K562 (cell line): Measurements from ENCODE around the gene ZNF593OS. TPM values are rescaled to one million over a fixed set of nuclear protein-coding genes. Genes with fewer than 3 reads are reported as not detected.

Experiments used
- CREB1 ChIP-seq, 2 experiments: sonication (generic) in 1 of 2; formaldehyde crosslinking in 1 of 2; IDR thresholded peaks; 2 replicates each; pipeline versions ENCODE4 v1.6.1 to v1.8.0; 2012 to 2022; ENCODE audit warnings: inconsistent platforms in 1 of 2, mild to moderate bottlenecking in 1 of 2, missing genetic modification reagents in 1 of 2, moderate library complexity in 1 of 2
- CSDE1 ChIP-seq, 2 experiments: fragments of 450-650 bp; IDR thresholded peaks; 2 replicates each; pipeline ENCODE4 v1.6.1; 2016; ENCODE audit warnings: mild to moderate bottlenecking in 1 of 2
- HDAC3 ChIP-seq: fragments of 450-650 bp; IDR thresholded peaks from 2 replicates; pipeline ENCODE4 v1.6.1; 2018; ENCODE audit warnings: borderline replicate concordance, mild to moderate bottlenecking, moderate library complexity; ENCODE audit not compliant: partially characterized antibody
- KDM2B ChIP-seq: fragments of 250-450 bp; sonication (Bioruptor Pico); IDR thresholded peaks from 2 replicates; pipeline ENCODE4 v1.8.0; 2021; ENCODE audit warnings: mild to moderate bottlenecking, moderate library complexity
- MCM3 ChIP-seq: fragments of 450-650 bp; IDR thresholded peaks from 2 replicates; pipeline ENCODE4 v1.6.1; 2016
- PHTF2 ChIP-seq: fragments of 250-450 bp; sonication (Bioruptor Pico); IDR thresholded peaks from 2 replicates; pipeline ENCODE4 v1.5.0; 2021; ENCODE audit warnings: mild to moderate bottlenecking
- RAD21 ChIP-seq, 2 experiments: fragments of 250-450 bp in 1 of 2; fragments of 450-650 bp in 1 of 2; sonication (Bioruptor Pico) in 1 of 2; formaldehyde crosslinking in 1 of 2; IDR thresholded peaks in 1 of 2; conservative IDR thresholded peaks in 1 of 2; 2 replicates each; pipeline versions ENCODE4 v1.4.0 to v1.8.0; 2020 to 2022; ENCODE audit warnings: mild to moderate bottlenecking in 2 of 2, moderate library complexity in 1 of 2
- RBM39 ChIP-seq: fragments of 200-400 bp; formaldehyde crosslinking; optimal IDR thresholded peaks from 2 replicates; pipeline ENCODE3; 2018; ENCODE audit warnings: low read depth, low read length
- RFX5 ChIP-seq: IDR thresholded peaks from 2 replicates; pipeline ENCODE4 v1.6.1; 2011; ENCODE audit warnings: low read depth, mild to moderate bottlenecking, improper control_type of control experiment, low read length
- SMARCC2 ChIP-seq: fragments of 450-650 bp; IDR thresholded peaks from 2 replicates; pipeline ENCODE4 v1.6.1; 2017; ENCODE audit warnings: antibody characterized with exemption, moderate library complexity, mild to moderate bottlenecking, low read depth
- SNIP1 ChIP-seq: fragments of 450-650 bp; IDR thresholded peaks from 2 replicates; pipeline ENCODE4 v1.7.1; 2017; ENCODE audit warnings: low read depth, mild to moderate bottlenecking
- TAF1 ChIP-seq: IDR thresholded peaks from 2 replicates; pipeline ENCODE4 v1.6.1; 2011; ENCODE audit warnings: mild to moderate bottlenecking, low read length, moderate library complexity; ENCODE audit not compliant: insufficient read depth, control insufficient read depth, severe bottlenecking; ENCODE audit errors: extremely low read depth
- TAF7 ChIP-seq: fragments of 450-650 bp; IDR thresholded peaks from 2 replicates; pipeline ENCODE4 v1.6.1; 2016; ENCODE audit warnings: missing genetic modification characterization, missing compliant biosample characterization
- THRAP3 ChIP-seq: fragments of 450-650 bp; IDR thresholded peaks from 2 replicates; pipeline ENCODE4 v1.6.1; 2016; ENCODE audit warnings: mild to moderate bottlenecking, inconsistent platforms, borderline replicate concordance
- TOE1 ChIP-seq, 2 experiments: fragments of 450-650 bp in 1 of 2; sonication (generic) in 1 of 2; formaldehyde crosslinking in 1 of 2; IDR thresholded peaks; 2 replicates each; pipeline versions ENCODE4 v1.7.1 to v1.8.0; 2016 to 2022; ENCODE audit warnings: borderline replicate concordance in 2 of 2, mild to moderate bottlenecking in 2 of 2, antibody characterized with exemption in 1 of 2, inconsistent platforms in 1 of 2, low read depth in 1 of 2, missing genetic modification reagents in 1 of 2, moderate library complexity in 1 of 2
- ZNF347 ChIP-seq: fragments of 450-650 bp; formaldehyde crosslinking; IDR thresholded peaks from 2 replicates; pipeline ENCODE4 v1.4.0; 2020; ENCODE audit warnings: low read depth, mild to moderate bottlenecking, moderate library complexity
- ZNF408 ChIP-seq: fragments of 250-450 bp; sonication (Bioruptor Pico); IDR thresholded peaks from 2 replicates; pipeline ENCODE4 v1.4.0; 2020; ENCODE audit warnings: low read depth, mild to moderate bottlenecking, moderate library complexity
- ZNF696 ChIP-seq: fragments of 250-450 bp; sonication (Bioruptor Pico); conservative IDR thresholded peaks from 2 replicates; pipeline ENCODE4 v1.4.0; 2020; ENCODE audit warnings: mild to moderate bottlenecking, moderate library complexity
- polyA plus RNA-seq, 8 experiments: library from polyadenylated mRNA; depleted of rRNA in 4 of 8; stranded (reverse) in 5 of 8; unstranded in 3 of 8; fragments of >200 nt; fragmentation: Nextera tagmentation in 2 of 8; fragmentation: Illumina TruSeq in 1 of 8; extraction: Ambion mirVana in 2 of 8; extraction: Trizol in 1 of 8; gene quantifications; 2 replicates each; pipeline versions ENCODE4 v1.2.1 to v1.2.3, GENCODE V29; 2011 to 2014; ENCODE audit warnings: inconsistent platforms in 1 of 8, missing spikeins in 1 of 8
- total RNA-seq, 7 experiments: library from RNA; depleted of rRNA in 6 of 7; stranded (reverse); fragments of >200 nt in 6 of 7; fragmentation: Illumina TruSeq in 2 of 7; extraction: Trizol in 2 of 7; gene quantifications; 2 replicates each; pipeline versions ENCODE4 v1.2.1 to v1.2.3, GENCODE V29; 2011 to 2021; ENCODE audit warnings: low replicate concordance in 1 of 7
- TF ChIP-seq, protein P1 (sequence below): fragments of 250-450 bp; sonication (Bioruptor Pico); IDR thresholded peaks from 2 replicates; pipeline ENCODE4 v1.5.1; 2021; ENCODE audit warnings: mild to moderate bottlenecking
- TF ChIP-seq, protein P2 (sequence below): fragments of 250-450 bp; sonication (Bioruptor Pico); IDR thresholded peaks from 2 replicates; pipeline ENCODE4 v1.9.0; 2021; ENCODE audit warnings: mild to moderate bottlenecking, inconsistent platforms
- TF ChIP-seq, protein P3 (sequence below): fragments of 450-650 bp; IDR thresholded peaks from 2 replicates; pipeline ENCODE4 v1.6.1; 2016; ENCODE audit warnings: borderline replicate concordance

ZNF593OS gene
- total and polyA plus RNA-seq, 9 of the 15 experiments (the other 6 are each of a cell fraction or from before 2014, with no cell fraction given): 0.24 to 0.27 TPM; not detected in 7

DNA sequence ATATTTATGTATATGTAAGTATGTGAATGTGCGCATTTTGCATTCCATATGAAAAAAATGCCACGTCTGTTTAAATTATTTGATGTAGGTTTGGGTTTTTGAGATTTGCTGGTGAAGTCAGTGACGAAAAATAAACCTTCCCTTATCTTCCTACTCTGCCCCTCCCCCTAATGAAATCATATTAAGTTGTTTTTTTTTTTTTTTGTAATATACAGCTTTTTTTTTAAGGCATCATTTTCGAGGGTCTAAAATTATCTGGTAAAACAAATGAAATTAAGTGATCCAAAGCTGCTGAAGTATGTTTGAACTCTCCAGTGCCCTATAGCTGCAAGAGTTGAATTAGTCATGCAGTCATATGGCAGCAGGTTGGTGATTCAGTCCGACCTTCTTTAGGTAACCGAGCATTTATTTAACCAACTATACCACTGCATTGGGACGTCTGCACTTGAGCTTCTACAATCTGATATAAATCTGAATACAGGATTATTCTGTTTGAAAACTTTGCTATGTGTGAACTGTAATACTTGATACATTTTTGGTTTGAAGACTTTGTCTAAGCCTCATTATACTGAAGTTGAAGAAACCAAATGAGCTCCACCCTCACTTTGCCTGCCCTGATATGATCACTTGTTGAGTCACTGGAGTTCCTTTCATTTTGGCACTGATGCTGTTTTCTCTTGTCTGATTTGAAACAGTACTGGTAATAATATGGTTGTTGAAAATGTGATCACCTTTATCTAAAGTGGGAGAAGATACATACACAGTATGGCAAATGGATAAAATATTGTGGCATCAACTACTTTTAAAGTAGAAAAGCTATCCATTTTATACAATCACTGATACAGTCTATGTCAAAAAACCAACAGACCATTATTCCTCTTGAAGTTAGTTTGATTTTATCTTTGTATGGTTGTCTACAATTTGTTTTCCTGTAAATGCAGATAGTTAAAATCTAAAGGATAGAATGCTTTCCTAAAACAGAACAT lies 48.4 kb downstream of the ZNF593OS start (continued):
- TF ChIP-seq ZNF347 (CRISPR knock-in tag): no peak
- no peak for TF ChIP-seq SNIP1
- no peak for TF ChIP-seq RAD21 (CRISPR knock-in tag; conservative IDR thresholded peaks at IDR 0.05 in 1 of 2, IDR thresholded peaks at IDR 0.05 in 1 of 2)
- no peak for TF ChIP-seq CREB1 (IDR thresholded peaks at IDR 0.05)
- no peak; the same call in 1 of the 2 replicates for TF ChIP-seq CREB1 (CRISPR knock-in tag; IDR thresholded peaks at IDR 0.05)
- no peak for TF ChIP-seq MCM3
- peak; percentile 92 for TF ChIP-seq SMARCC2
- TF ChIP-seq ZNF408 (CRISPR knock-in tag): no peak
- TF ChIP-seq, protein P1, sequence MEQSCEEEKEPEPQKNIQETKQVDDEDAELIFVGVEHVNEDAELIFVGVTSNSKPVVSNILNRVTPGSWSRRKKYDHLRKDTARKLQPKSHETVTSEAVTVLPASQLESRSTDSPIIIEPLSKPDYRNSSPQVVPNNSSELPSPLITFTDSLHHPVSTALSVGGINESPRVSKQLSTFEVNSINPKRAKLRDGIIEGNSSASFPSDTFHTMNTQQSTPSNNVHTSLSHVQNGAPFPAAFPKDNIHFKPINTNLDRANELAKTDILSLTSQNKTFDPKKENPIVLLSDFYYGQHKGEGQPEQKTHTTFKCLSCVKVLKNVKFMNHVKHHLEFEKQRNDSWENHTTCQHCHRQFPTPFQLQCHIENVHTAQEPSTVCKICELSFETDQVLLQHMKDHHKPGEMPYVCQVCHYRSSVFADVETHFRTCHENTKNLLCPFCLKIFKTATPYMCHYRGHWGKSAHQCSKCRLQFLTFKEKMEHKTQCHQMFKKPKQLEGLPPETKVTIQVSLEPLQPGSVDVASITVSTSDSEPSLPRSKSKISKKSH: no peak
- TF ChIP-seq RBM39: no peak
- no peak for TF ChIP-seq RFX5
- peak; percentile 27; the same call in 1 of the 2 replicates for TF ChIP-seq KDM2B
- TF ChIP-seq THRAP3: 0 out of 2 replicates have a peak, but pooled peaks have one; percentile 21
- TF ChIP-seq, protein P2, sequence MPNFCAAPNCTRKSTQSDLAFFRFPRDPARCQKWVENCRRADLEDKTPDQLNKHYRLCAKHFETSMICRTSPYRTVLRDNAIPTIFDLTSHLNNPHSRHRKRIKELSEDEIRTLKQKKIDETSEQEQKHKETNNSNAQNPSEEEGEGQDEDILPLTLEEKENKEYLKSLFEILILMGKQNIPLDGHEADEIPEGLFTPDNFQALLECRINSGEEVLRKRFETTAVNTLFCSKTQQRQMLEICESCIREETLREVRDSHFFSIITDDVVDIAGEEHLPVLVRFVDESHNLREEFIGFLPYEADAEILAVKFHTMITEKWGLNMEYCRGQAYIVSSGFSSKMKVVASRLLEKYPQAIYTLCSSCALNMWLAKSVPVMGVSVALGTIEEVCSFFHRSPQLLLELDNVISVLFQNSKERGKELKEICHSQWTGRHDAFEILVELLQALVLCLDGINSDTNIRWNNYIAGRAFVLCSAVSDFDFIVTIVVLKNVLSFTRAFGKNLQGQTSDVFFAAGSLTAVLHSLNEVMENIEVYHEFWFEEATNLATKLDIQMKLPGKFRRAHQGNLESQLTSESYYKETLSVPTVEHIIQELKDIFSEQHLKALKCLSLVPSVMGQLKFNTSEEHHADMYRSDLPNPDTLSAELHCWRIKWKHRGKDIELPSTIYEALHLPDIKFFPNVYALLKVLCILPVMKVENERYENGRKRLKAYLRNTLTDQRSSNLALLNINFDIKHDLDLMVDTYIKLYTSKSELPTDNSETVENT (CRISPR knock-in tag): no peak
- no peak for TF ChIP-seq TAF1
- TF ChIP-seq TOE1 (IDR thresholded peaks at IDR 0.05; ENCODE audit: borderline replicate concordance): peak; percentile 76
- no peak for TF ChIP-seq TOE1 (CRISPR knock-in tag; IDR thresholded peaks at IDR 0.05; ENCODE audit: borderline replicate concordance, low read depth)
- TF ChIP-seq TAF7 (tag): no peak
- no peak for TF ChIP-seq ZNF696 (CRISPR knock-in tag)
- no peak for TF ChIP-seq PHTF2 (CRISPR knock-in tag)
- TF ChIP-seq, protein P3, sequence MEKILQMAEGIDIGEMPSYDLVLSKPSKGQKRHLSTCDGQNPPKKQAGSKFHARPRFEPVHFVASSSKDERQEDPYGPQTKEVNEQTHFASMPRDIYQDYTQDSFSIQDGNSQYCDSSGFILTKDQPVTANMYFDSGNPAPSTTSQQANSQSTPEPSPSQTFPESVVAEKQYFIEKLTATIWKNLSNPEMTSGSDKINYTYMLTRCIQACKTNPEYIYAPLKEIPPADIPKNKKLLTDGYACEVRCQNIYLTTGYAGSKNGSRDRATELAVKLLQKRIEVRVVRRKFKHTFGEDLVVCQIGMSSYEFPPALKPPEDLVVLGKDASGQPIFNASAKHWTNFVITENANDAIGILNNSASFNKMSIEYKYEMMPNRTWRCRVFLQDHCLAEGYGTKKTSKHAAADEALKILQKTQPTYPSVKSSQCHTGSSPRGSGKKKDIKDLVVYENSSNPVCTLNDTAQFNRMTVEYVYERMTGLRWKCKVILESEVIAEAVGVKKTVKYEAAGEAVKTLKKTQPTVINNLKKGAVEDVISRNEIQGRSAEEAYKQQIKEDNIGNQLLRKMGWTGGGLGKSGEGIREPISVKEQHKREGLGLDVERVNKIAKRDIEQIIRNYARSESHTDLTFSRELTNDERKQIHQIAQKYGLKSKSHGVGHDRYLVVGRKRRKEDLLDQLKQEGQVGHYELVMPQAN: no peak
- 0 out of 4 replicates have a peak, but pooled peaks of 1 of the 2 experiments have one; percentile 18 for TF ChIP-seq CSDE1 (IDR thresholded peaks at IDR 0.05)
- peak; percentile 53 for TF ChIP-seq HDAC3
